Liver (tissue), 9 donors: ENCODE results near the gene MAP3K4. TPM values are rescaled to one million over a fixed set of nuclear protein-coding genes. Genes with fewer than 3 reads are reported as not detected.

Experiments used
- DNase-seq: peaks from one replicate; pipeline ENCODE4 v3.0.0-alpha.2; 2017; ENCODE audit warnings: low spot score
- H3K27ac ChIP-seq, 2 donors: one replicate each; pipeline ENCODE4 v1.7.0; 2013; ENCODE audit warnings: inconsistent platforms in 2 of 2, low read length in 2 of 2, control low read depth in 1 of 2, low read depth in 1 of 2, mild to moderate bottlenecking in 1 of 2
- H3K27me3 ChIP-seq, 4 donors: one replicate each; pipeline versions ENCODE4 v1.6.1 to v1.7.0; 2013; ENCODE audit warnings: low read length in 3 of 4, inconsistent platforms in 1 of 4, mild to moderate bottlenecking in 1 of 4, moderate library complexity in 1 of 4; ENCODE audit not compliant: control insufficient read depth in 4 of 4, insufficient read depth in 4 of 4
- H3K36me3 ChIP-seq, 4 donors: one replicate each; pipeline versions ENCODE4 v1.6.1 to v1.7.0; 2013; ENCODE audit warnings: low read length in 3 of 4, mild to moderate bottlenecking in 3 of 4, low read depth in 1 of 4, moderate library complexity in 1 of 4; ENCODE audit not compliant: control insufficient read depth in 4 of 4, insufficient read depth in 3 of 4
- H3K4me1 ChIP-seq, 4 donors: one replicate each; pipeline versions ENCODE4 v1.6.1 to v1.7.0; 2013; ENCODE audit warnings: low read length in 3 of 4, mild to moderate bottlenecking in 3 of 4, moderate library complexity in 1 of 4; ENCODE audit not compliant: control insufficient read depth in 4 of 4, insufficient read depth in 4 of 4
- H3K4me3 ChIP-seq, 3 donors: one replicate each; pipeline versions ENCODE4 v1.6.1 to v1.7.0; 2013; ENCODE audit warnings: low read length in 3 of 3, control low read depth in 1 of 3, low read depth in 1 of 3, mild to moderate bottlenecking in 1 of 3
- H3K9ac ChIP-seq, 2 donors: one replicate each; pipeline ENCODE4 v1.7.0; 2013; ENCODE audit warnings: low read length in 2 of 2, mild to moderate bottlenecking in 2 of 2, moderate library complexity in 2 of 2, control low read depth in 1 of 2, low read depth in 1 of 2
- H3K9me3 ChIP-seq, 4 donors: one replicate each; pipeline versions ENCODE4 v1.6.1 to v1.7.0; 2013; ENCODE audit warnings: low read length in 3 of 4; ENCODE audit not compliant: control insufficient read depth in 4 of 4
- EGR1 ChIP-seq, 2 donors: IDR thresholded peaks; 2 replicates each; pipeline ENCODE4 v1.6.1; 2016 to 2018; ENCODE audit warnings: antibody characterized with exemption in 2 of 2, low read depth in 2 of 2
- GABPA ChIP-seq, 2 donors: IDR thresholded peaks in 1 of 2; conservative IDR thresholded peaks in 1 of 2; 2 replicates each; pipeline ENCODE4 v1.6.1; 2016; ENCODE audit warnings: antibody characterized with exemption in 2 of 2, mild to moderate bottlenecking in 1 of 2, moderate library complexity in 1 of 2
- NR2F2 ChIP-seq: IDR thresholded peaks from 2 replicates; pipeline ENCODE4 v1.6.1; 2016; ENCODE audit warnings: antibody characterized with exemption
- RAD21 ChIP-seq, 2 donors: IDR thresholded peaks; 2 replicates each; pipeline ENCODE4 v1.6.1; 2016; ENCODE audit warnings: antibody characterized with exemption in 2 of 2, mild to moderate bottlenecking in 2 of 2
- RXRA ChIP-seq, 2 donors: IDR thresholded peaks; 2 replicates each; pipeline ENCODE4 v1.6.1; 2017 to 2018; ENCODE audit warnings: antibody characterized with exemption in 2 of 2, mild to moderate bottlenecking in 1 of 2
- SP1 ChIP-seq: IDR thresholded peaks from 2 replicates; pipeline ENCODE4 v1.6.1; 2018; ENCODE audit warnings: antibody characterized with exemption, mild to moderate bottlenecking
- WGBS: extraction: QIAGEN DNeasy Blood & Tissue Kit; methylation state at CpG from one replicate; pipeline ENCODE4 v1.1.7; 2013; 5-methylcytosine and 5-hydroxymethylcytosine counted together
- polyA plus RNA-seq, 2 donors: library from polyadenylated mRNA; stranded (reverse) in 1 of 2; unstranded in 1 of 2; fragments of 200-250 nt in 1 of 2; fragments of >200 nt in 1 of 2; fragmentation: Nextera tagmentation in 1 of 2; extraction: Ambion mirVana in 1 of 2; gene quantifications; one replicate each; pipeline versions ENCODE4 v1.2.1 to v1.2.3, GENCODE V29; 2013 to 2015
- total RNA-seq, 2 donors: library from RNA; depleted of rRNA; stranded (reverse); fragments of >200 nt; gene quantifications; one replicate each; pipeline ENCODE4 v1.2.3, GENCODE V29; 2014
- TF ChIP-seq, protein P1 (sequence below): IDR thresholded peaks from 2 replicates; pipeline ENCODE4 v1.6.1; 2016; ENCODE audit warnings: antibody characterized with exemption
- TF ChIP-seq, protein P2 (sequence below): IDR thresholded peaks from 2 replicates; pipeline ENCODE4 v1.6.1; 2016; ENCODE audit warnings: antibody characterized with exemption
- TF ChIP-seq, protein P3 (sequence below): fragments of 150-350 bp; IDR thresholded peaks from 2 replicates; pipeline ENCODE4 v1.5.1; 2017; ENCODE audit warnings: improper control_type of control experiment, low read depth, low read length; ENCODE audit not compliant: missing input control
- donor health status: healthy.
- donor health status: healthy.
- donor health status: healthy.
- donor health status: healthy.
- donor health status: healthy.

The MAP3K4 gene
- total and polyA plus RNA-seq, 4 donors = 4.3 to 20.0 (median 11.7) TPM

DNA sequence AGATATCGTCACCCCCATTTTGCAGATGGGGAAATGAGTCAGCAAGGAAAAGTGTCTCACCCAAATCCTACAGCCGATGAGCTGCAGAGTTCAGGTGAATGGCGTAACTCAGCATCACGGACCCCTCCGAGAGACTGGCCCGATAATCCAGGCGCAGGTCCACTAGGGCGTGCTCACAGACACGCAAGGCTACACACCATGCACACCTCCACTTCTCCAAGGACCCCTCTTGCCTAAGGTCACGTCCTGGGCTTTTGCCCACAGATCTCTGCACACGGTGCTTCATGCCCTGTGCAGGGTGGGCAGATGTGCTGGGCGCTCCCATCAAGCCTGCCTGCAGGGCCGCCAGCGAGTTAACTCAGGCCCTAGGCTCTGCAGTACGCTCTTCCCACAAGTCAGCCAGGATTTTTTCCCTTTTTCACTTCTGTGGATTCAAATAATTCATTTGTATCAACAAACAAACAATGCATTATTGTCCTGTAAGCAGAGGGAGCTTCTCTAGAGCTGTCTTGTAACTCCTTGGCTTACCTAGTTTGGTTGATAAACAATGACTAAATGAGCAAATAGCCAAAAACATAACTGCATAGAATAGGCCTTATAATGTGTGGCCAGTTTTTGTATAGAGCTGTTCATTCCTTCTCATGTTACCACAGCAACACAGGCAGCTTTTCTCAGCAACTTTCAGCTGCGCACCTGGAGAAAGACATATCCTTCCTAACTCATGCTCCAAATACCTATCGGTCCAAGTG, 143.2 kb downstream of the MAP3K4 start (continued):
- TF ChIP-seq, protein P1, sequence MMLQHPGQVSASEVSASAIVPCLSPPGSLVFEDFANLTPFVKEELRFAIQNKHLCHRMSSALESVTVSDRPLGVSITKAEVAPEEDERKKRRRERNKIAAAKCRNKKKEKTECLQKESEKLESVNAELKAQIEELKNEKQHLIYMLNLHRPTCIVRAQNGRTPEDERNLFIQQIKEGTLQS = no peak
- TF ChIP-seq EGR1 (IDR thresholded peaks at IDR 0.05; ENCODE audit: low read depth in 2 of 2) (no peak), RXRA (IDR thresholded peaks at IDR 0.05) (no peak)
- TF ChIP-seq, protein P2, sequence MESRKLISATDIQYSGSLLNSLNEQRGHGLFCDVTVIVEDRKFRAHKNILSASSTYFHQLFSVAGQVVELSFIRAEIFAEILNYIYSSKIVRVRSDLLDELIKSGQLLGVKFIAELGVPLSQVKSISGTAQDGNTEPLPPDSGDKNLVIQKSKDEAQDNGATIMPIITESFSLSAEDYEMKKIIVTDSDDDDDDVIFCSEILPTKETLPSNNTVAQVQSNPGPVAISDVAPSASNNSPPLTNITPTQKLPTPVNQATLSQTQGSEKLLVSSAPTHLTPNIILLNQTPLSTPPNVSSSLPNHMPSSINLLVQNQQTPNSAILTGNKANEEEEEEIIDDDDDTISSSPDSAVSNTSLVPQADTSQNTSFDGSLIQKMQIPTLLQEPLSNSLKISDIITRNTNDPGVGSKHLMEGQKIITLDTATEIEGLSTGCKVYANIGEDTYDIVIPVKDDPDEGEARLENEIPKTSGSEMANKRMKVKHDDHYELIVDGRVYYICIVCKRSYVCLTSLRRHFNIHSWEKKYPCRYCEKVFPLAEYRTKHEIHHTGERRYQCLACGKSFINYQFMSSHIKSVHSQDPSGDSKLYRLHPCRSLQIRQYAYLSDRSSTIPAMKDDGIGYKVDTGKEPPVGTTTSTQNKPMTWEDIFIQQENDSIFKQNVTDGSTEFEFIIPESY = no peak

DNA sequence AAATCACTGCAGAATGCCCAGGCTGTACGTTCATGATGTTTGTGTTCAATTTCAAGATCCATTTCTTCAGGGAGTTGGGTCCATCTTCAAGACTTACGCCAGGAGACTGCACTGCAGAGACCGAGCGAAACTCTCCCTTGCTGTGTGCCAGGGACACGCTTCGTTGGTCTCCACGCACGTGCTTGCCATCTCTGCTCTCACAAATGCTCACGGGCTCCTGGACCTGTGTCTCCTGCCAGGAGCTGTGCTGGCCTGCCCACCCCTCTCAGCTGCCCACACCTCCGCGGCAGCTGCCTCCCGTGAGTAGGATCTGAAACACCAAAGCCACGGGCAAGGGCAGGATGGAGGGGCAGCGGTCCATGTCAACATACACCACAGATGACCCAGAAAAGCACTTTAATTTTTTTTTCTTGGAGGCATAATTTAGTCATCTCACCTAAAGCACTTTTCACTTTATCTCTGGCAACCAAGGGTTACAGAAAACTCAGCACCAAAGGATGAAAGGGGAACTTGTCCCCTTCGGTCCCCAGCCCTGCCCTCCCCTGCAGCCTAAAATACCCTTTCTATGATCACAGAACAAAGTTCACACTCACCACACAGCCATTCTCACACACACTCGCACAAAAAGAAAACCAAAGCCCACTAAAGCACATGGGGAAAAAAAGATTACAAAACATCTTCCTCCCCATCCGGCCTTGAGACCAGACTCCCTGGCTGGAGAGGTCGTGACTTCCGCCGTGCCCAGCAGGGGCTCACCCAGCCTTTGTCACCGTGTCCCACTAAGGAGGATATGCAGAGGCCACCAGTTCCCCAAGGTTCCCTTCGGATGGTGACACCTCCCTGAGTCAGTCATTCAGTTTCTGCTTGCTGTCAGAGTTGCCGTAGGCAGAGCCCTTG, 144.4 kb downstream of the MAP3K4 start:
- H3K27ac ChIP-seq = no peak overlapping the region
- no peak for DNase-seq
- peaks cover 0 to 3% (median 0%) of the 10 kb centered on the region in 4 donors for H3K36me3 ChIP-seq

DNA sequence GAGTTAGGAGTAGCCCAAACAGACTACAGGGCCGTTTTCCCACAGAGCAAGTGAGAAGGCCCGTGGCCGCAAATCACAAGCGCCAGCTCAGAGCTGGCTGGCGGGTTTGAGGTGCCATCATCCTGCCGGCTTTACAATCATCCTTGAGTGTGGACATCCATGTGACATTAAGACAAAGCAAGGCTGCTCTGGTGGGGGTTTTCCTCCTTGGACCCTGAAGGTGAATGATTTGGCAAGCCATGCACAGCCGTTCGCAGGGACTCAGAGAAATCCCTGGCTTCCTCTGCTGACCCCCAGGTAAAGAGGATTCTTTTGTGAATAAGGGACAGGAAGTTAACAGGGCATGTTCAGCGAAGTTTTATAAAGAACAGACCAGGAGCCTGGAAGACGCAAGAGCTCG, 145.1 kb downstream of the MAP3K4 start:
- H3K27ac ChIP-seq = no peak overlapping the region
- DNase-seq = no peak

More for the DNA sequence above, 144.4 kb downstream of the MAP3K4 start:
- 77% methylated on average over 23 of the region's 23 CpGs for WGBS
- TF ChIP-seq EGR1 (IDR thresholded peaks at IDR 0.05; ENCODE audit: low read depth in 2 of 2) = no peak
- TF ChIP-seq, protein P1 = no peak
- no peak for TF ChIP-seq NR2F2
- TF ChIP-seq, protein P2 = no peak
- TF ChIP-seq GABPA (IDR thresholded peaks at IDR 0.05 in 1 of 2, conservative IDR thresholded peaks at IDR 0.05 in 1 of 2) = no peak
- no peak for TF ChIP-seq SP1
- Histone ChIP-seq H3K9me3 (no peaks in the 10 kb centered on the region), H3K4me3 (no peak overlapping the region), H3K27me3 (no peaks in the 10 kb centered on the region), H3K4me1 (no peaks in the 10 kb centered on the region), H3K9ac (no peak overlapping the region)

More for the DNA sequence above, 145.1 kb downstream of the MAP3K4 start:
- Histone ChIP-seq H3K9me3 (no peaks in the 10 kb centered on the region), H3K9ac (no peak overlapping the region), H3K27me3 (no peaks in the 10 kb centered on the region), H3K36me3 (peaks cover 0 to 3% (median 0%) of the 10 kb centered on the region in 4 donors), H3K4me3 (no peak overlapping the region), H3K4me1 (no peaks in the 10 kb centered on the region)
- WGBS = 96% methylated on average over 11 of the region's 11 CpGs
- TF ChIP-seq, protein P3, sequence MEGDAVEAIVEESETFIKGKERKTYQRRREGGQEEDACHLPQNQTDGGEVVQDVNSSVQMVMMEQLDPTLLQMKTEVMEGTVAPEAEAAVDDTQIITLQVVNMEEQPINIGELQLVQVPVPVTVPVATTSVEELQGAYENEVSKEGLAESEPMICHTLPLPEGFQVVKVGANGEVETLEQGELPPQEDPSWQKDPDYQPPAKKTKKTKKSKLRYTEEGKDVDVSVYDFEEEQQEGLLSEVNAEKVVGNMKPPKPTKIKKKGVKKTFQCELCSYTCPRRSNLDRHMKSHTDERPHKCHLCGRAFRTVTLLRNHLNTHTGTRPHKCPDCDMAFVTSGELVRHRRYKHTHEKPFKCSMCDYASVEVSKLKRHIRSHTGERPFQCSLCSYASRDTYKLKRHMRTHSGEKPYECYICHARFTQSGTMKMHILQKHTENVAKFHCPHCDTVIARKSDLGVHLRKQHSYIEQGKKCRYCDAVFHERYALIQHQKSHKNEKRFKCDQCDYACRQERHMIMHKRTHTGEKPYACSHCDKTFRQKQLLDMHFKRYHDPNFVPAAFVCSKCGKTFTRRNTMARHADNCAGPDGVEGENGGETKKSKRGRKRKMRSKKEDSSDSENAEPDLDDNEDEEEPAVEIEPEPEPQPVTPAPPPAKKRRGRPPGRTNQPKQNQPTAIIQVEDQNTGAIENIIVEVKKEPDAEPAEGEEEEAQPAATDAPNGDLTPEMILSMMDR = no peak
- no peak for TF ChIP-seq RAD21 (IDR thresholded peaks at IDR 0.05)
